SU-DHL-6 (cell line): ENCODE results near the gene AGAP3.

ENCODE experiments used
- H2AFZ ChIP-seq: fragments of 200-600 bp; sonication (generic); 2 replicates; pipeline ENCODE4 v1.6.1; 2014; ENCODE audit warnings: low read depth, mild to moderate bottlenecking, moderate library complexity, mixed read lengths, antibody characterized with exemption, low read length; ENCODE audit not compliant: severe bottlenecking
- H3F3A ChIP-seq: fragments of 200-600 bp; shearing (Covaris generic); 2 replicates; pipeline ENCODE4 v1.6.0; 2016; ENCODE audit warnings: antibody characterized with exemption, mild to moderate bottlenecking; ENCODE audit not compliant: insufficient read depth
- H3K27ac ChIP-seq: fragments of 200-600 bp; sonication (generic); 2 replicates; pipeline ENCODE4 v1.5.1; 2016; ENCODE audit warnings: low read depth, mild to moderate bottlenecking, low read length, moderate library complexity, mixed read lengths
- H3K27me3 ChIP-seq: fragments of 200-600 bp; sonication (generic), shearing (Covaris generic); 2 replicates; pipeline ENCODE4 v1.6.0; 2014; ENCODE audit warnings: mild to moderate bottlenecking, low read length
- H3K36me3 ChIP-seq: fragments of 200-600 bp; sonication (generic); 2 replicates; pipeline ENCODE4 v1.6.1; 2014; ENCODE audit warnings: mild to moderate bottlenecking, low read length, mixed read lengths
- H3K4me2 ChIP-seq: fragments of 300-600, 200-600 bp; shearing (Covaris generic), sonication (generic); 2 replicates; pipeline ENCODE4 v1.6.0; 2014; ENCODE audit warnings: low read length, low read depth, mild to moderate bottlenecking; ENCODE audit not compliant: poor library complexity, severe bottlenecking
- H3K4me3 ChIP-seq: fragments of 200-600 bp; sonication (generic); 2 replicates; pipeline ENCODE4 v1.5.1; 2014; ENCODE audit warnings: antibody characterized with exemption, low read length, mild to moderate bottlenecking, mixed read lengths; ENCODE audit not compliant: insufficient read depth, poor library complexity, severe bottlenecking
- H3K79me2 ChIP-seq: fragments of 200-600 bp; sonication (generic); 2 replicates; pipeline ENCODE4 v1.6.1; 2014; ENCODE audit warnings: mild to moderate bottlenecking, low read length, moderate library complexity; ENCODE audit not compliant: insufficient read depth
- H3K9ac ChIP-seq: fragments of 200-600 bp; sonication (generic); 2 replicates; pipeline ENCODE4 v1.7.0; 2014; ENCODE audit warnings: mild to moderate bottlenecking, low read length
- H3K9me2 ChIP-seq: fragments of 200-600 bp; sonication (generic); replicated peaks from 2 replicates; pipeline ENCODE4 v1.6.1; 2014; ENCODE audit warnings: low read length; ENCODE audit not compliant: insufficient read depth
- H3K9me3 ChIP-seq: fragments of 200-600 bp; sonication (generic); 2 replicates; pipeline ENCODE4 v1.6.1; 2014; ENCODE audit warnings: low read length, mixed read lengths; ENCODE audit not compliant: insufficient read depth
- H4K20me1 ChIP-seq: fragments of 200-600 bp; sonication (generic); 2 replicates; pipeline ENCODE4 v1.6.1; 2014; ENCODE audit warnings: low read depth, mild to moderate bottlenecking, antibody characterized with exemption, low read length, moderate library complexity, mixed read lengths
- EZH2phosphoT487 ChIP-seq: fragments of 200-600 bp; sonication (generic), shearing (Covaris generic); conservative IDR thresholded peaks from 2 replicates; pipeline ENCODE4 v1.6.1; 2018; ENCODE audit warnings: mild to moderate bottlenecking, antibody characterized with exemption, low read length, moderate library complexity, mixed read lengths
- TF ChIP-seq, protein P1 (sequence below): fragments of 200-600 bp; sonication (generic); IDR thresholded peaks from one replicate; pipeline ENCODE4 v1.5.1; 2017; ENCODE audit warnings: antibody characterized with exemption, mild to moderate bottlenecking, low read length, moderate library complexity; ENCODE audit not compliant: insufficient read depth, poor library complexity, severe bottlenecking

AGAP3 gene

DNA sequence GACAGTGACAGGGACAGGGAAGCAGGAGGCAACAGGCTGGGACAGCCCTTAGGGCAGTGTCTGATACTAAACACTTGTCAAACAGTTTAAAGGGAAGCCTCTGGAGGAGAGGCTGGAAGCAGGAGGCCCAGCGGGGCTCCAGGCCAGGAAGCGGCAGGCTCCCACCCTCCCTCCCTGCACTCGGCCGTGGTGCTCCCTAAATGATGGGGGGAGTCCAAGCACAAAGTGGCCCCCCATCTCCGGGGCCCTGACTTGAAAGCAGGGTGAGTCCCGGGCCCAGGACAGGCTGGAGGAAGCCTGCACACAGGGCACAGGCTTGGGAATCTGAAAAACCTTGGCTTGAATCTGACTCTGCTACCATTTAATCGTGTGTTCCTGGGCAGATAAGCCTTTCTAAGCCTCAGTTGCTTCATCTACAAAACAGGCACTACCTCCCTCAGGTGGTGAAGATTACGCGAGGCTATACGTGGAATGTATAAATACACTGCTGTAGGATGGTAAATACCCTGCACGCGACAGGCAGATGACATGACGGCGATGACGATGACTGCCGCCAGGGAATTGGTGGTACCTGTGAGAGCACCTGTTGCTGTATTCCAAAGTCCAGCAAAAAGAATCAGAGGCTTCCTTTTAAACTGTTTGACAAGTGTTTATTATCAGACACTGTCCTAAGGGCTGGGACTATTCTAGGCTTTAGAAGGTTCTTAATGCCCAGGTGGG is 47.2 kb downstream of the AGAP3 start:
- Histone ChIP-seq H3K79me2 (no peaks in the 10 kb centered on the region), H3K9me3 (no peaks in the 10 kb centered on the region), H3K9ac (no peak overlapping the region), H3K4me3 (no peak overlapping the region), H3K27ac (no peak overlapping the region), H3F3A (no peaks in the 10 kb centered on the region), H3K9me2 (no peaks in the 10 kb centered on the region), H2AFZ (no peak overlapping the region), H3K36me3 (no peaks in the 10 kb centered on the region), H4K20me1 (no peaks in the 10 kb centered on the region), H3K4me2 (no peak overlapping the region), H3K27me3 (no peaks in the 10 kb centered on the region)
- no peak for TF ChIP-seq EZH2phosphoT487
- TF ChIP-seq, protein P1, sequence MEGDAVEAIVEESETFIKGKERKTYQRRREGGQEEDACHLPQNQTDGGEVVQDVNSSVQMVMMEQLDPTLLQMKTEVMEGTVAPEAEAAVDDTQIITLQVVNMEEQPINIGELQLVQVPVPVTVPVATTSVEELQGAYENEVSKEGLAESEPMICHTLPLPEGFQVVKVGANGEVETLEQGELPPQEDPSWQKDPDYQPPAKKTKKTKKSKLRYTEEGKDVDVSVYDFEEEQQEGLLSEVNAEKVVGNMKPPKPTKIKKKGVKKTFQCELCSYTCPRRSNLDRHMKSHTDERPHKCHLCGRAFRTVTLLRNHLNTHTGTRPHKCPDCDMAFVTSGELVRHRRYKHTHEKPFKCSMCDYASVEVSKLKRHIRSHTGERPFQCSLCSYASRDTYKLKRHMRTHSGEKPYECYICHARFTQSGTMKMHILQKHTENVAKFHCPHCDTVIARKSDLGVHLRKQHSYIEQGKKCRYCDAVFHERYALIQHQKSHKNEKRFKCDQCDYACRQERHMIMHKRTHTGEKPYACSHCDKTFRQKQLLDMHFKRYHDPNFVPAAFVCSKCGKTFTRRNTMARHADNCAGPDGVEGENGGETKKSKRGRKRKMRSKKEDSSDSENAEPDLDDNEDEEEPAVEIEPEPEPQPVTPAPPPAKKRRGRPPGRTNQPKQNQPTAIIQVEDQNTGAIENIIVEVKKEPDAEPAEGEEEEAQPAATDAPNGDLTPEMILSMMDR = no peak

DNA sequence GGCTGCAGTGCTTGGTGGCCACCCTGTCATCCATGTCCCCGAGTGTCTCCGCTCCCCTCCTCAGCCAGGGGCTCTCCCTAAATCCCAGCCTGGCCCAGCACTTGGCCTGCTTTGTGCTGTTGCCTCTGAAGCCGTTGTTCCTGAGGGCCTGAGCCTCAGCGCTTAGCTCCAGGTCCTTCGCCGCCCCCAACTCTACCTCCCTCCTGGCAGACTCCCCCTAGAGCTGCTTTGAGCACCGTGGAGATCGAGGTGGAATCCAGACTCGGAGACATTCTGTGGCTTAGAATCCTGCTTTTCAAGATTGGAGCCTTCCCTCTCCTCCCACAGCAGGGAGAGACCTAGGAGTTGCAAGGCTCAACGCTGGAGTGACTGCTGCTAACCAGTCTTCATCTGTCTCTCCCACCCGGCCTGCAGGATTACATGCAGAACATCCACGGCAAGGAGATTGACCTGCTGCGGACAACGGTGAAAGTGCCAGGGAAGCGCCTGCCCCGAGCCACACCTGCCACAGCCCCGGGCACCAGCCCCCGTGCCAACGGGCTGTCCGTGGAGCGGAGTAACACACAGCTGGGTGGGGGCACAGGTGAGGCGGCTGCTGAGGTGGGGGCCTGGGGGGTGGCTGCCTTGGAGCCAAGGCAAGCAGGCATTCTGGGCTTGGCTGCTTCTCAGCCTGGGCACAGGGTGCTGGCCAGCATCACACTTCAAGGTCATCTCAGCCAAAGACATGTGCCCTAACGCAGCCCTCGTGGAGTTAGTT is 47.9 kb downstream of the AGAP3 start:
- Histone ChIP-seq H3K9me2 (no peaks in the 10 kb centered on the region), H3K27ac (no peak overlapping the region), H4K20me1 (no peaks in the 10 kb centered on the region), H3K4me3 (no peak overlapping the region), H3K9ac (no peak overlapping the region), H3K27me3 (no peaks in the 10 kb centered on the region), H3K79me2 (no peaks in the 10 kb centered on the region), H3K4me2 (no peak overlapping the region), H2AFZ (no peak overlapping the region), H3F3A (no peaks in the 10 kb centered on the region), H3K36me3 (no peaks in the 10 kb centered on the region), H3K9me3 (no peaks in the 10 kb centered on the region)
- TF ChIP-seq, protein P1 = no peak
- no peak for TF ChIP-seq EZH2phosphoT487

DNA sequence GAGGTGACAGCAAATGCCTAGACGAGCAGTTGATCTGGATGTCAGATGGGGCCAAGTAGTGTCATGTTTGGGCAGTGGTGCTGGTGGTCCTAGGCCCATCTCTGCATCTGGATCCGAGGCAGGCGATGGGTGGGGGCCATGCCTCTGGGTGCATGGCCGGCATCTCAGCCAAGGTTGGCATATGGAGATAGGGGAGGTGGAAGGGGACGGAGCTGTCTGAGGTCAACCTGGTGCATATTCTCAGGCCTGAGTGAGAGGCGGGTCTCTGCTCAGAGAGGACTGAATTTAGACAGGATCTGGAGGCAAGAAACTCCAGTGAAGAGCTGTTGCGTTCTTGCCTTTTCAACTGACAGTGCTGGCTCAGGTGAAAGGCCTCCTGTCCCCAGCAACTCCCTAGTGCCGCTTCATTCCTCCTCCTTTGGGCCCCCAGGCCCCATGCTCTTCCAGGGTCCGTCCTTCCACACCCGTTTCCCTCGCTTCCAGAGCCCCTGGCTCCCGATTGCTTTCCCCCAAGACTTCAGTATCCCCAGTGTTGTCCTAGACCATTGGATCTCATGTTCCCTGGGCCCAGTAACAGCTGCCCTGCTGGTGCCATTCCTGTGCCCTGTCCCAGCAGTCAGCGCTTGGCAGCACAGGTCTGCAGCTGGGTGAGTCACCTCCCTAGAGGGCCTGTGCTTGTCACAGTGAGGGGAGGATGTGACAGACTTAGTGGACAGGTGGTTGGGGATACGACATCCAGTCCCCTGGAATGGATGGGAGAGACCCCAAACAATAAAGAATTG is 48.7 kb downstream of the AGAP3 start:
- H3F3A ChIP-seq = no peaks in the 10 kb centered on the region
- no peak overlapping the region for H3K27ac ChIP-seq
- no peaks in the 10 kb centered on the region for H3K27me3 ChIP-seq
- no peak overlapping the region for H3K4me3 ChIP-seq
- no peaks in the 10 kb centered on the region for H3K79me2 ChIP-seq
- no peaks in the 10 kb centered on the region for H3K36me3 ChIP-seq
- H3K9me3 ChIP-seq = no peaks in the 10 kb centered on the region
- H4K20me1 ChIP-seq = no peaks in the 10 kb centered on the region
- no peak overlapping the region for H3K4me2 ChIP-seq
- no peaks in the 10 kb centered on the region for H3K9me2 ChIP-seq
- TF ChIP-seq EZH2phosphoT487 = no peak
- TF ChIP-seq, protein P1 = no peak
- H3K9ac ChIP-seq = no peak overlapping the region
- no peak overlapping the region for H2AFZ ChIP-seq
